ENCODE data around the gene SLC16A11.
"Not testable (repeated sequence)": the region's sequence is repeated elsewhere in the genome, so short reads cannot be mapped to it uniquely, and the experiment has no call there.

The SLC16A11 gene

DNA sequence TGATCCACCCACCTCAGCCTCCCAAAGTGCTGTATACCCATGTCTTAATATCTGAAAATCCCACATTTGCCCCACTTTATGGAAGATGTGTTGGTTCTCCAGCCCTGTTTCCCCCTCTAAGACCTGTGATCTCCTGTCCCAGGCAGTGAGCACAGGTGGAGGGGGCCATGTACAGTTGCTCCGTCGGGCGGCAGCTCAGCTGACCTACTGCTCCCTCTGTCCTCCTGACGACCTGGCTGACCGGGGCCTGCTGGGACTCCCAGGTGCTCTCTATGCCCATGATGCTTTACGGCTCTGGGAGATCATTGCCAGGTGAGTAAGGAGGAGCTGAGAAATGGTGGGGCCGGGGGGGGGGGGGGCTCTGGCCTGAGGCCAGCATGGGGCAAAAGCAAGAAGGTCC, 38.2 kb downstream of the SLC16A11 start:
- no peak for DNase-seq

DNA sequence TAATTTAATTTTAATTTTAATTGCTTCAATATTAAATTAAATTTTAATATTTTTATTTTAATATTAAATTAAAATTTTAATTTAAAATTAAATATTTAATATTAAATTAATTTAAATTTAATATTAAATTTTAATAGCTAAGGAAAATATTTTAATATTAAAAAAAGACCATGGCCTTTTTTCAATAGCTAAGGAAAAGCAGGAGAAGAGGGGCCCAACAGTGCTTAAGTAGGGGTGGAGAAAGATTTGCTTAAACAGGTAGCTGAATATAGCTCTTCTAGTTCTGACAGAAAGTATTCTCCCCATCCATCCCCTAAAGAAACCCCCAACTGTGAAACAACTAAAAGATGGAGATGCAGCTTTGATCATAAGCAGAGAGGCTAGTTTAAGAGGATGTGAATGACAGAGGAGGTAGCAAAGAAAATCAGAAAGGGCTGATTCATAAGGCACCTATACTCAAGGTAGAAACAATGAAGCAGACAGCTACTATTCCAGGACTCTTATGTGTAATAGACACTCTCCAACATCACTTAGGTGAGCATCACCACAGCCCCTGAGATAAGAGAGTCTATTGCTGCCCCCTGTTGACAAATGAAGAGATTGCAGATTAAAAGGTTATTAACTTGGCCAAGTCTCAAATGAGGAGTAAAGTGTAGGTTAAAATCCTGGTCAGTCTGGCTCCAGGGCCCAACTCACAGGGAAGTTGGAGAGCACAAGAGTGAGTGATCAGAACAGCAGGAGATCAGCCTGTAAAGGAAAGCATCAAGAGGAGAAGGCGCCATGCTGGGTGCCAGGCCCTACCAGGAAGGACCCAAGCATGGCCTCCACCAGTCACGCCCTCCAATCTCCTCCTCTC, 39.3 kb downstream of the SLC16A11 start:
- DNase-seq, result peak; percentile 53

DNA sequence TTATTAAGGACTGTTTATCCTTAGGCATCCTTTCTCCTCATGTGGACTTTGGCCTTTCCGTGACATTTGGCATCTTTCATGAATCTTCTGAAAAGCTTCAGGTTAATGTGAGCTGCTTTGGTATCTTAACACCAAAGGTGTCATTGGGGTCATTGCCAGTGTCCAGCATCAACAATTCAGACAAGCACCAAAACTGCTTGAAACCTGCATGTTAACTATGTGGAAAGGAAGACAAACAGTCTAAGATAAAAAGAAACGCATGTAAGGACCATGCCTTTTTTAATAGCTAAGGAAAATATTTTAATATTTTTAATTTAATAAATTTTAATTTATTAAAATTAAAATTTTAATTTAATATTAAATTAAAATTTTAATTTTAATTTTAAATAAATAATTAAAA, 40.1 kb downstream of the SLC16A11 start:
- no peak for DNase-seq

DNA sequence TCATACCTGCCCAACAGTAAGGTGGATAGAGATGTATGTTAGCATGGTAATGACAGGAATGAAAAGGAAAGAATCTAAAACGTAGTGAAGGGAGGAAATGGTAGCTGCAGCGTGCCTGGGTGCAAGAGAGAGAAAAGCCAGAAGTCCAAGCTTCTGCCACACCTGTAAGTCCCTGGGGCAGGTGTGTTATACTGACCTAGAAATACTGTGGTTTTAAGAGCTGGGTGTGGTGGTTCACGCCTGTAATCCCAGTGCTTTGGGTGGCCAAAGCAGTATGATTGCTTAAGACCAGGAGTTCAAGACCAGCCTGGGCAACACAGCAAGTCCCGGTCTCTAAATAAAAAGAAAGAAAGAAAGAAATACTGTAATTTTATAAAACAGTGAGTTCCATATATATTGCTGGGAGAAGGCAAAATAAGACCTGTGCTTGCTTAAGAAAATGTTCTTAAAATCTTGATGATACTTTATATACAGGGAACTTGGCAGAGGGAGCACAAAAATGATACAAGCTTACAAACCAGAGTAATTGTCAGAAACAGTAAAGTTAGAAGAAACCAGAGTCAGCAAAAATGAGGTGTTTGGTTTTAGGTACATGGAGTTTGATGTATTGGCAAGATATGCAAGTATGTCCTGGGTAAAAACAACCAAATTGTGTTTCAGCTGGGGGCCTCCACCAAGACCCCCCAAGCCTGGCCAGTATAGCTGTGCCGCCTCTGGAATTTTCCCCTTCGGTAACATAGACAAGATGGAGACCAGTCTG, 41.4 kb downstream of the SLC16A11 start:
- no peak for DNase-seq

DNA sequence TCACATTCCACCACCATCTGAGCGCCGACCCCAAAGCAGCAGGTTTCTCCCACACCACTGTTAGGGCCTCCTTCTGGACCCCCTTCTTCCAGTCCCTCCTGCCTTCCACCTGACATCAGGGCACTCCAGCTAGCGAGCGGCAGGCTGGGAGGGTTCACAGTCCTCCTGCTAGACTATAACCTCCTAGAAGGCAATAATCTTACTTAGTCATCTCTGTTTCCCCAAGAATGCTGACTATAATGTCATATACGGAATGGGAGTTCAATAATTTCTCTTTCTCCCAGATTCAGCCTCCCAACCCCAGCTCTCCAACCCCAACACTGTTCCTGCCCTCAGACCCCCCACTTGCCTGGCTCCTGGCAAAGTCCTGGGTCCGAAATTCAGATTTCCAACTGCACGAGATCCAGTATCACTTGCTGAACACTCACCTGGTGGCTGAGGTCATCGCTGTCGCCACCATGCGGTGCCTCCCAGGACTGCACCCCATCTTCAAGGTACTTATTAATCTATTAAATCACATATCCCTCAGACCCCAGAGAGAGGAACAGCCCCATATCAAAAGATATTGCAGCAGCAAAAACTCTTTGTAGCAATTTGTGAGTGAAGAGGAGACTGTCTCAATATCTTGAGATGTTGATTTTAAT, 42.5 kb downstream of the SLC16A11 start:
- no peak for DNase-seq

DNA sequence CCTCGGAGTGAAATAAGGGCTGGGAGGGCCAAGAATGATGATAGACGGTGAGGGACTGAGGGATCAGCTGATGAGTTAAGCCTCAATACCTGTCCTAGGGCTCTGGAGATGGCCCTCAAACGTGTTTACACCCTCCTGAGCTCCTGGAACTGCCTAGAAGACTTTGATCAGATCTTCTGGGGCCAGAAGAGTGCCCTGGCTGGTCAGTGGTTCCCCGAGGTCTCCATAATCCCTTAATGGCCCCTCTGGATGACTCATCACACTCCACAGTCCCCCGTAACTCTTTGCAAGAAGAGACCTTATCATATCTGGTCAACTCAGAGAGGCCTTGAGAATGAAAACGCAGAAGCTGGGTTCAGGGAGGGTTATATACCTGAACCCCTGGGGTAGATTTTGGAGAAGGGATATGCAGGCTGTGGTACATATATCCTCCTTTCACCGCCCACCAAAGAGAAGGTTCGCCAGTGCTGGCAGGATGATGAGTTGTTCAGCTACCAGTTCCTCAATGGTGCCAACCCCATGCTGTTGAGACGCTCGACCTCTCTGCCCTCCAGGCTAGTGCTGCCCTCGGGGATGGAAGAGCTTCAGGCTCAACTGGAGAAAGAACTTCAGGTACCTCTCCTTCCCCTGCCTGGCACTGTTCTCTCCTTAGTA, 44.9 kb downstream of the SLC16A11 start:
- DNase-seq, result no peak

DNA sequence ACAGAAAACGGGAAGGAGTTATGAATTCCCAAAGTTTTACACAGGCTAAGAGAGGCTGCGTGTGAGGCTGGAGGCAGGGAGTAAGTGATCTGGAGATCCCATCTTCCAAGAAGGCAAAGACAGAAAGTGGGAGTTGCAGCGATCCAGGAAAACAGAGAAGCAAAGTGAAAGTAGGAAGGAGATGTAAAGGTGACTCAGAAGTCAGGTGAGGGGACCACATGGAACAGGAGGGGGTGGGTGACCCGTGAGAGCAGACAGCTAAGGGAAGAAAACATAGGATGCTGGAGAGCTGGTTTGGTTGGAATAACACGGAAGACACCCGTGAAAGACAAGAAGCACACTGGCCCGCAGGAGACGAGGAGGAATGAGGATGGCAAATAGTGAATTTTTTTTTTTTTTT, 46.7 kb downstream of the SLC16A11 start:
- DNase-seq, result no peak

DNA sequence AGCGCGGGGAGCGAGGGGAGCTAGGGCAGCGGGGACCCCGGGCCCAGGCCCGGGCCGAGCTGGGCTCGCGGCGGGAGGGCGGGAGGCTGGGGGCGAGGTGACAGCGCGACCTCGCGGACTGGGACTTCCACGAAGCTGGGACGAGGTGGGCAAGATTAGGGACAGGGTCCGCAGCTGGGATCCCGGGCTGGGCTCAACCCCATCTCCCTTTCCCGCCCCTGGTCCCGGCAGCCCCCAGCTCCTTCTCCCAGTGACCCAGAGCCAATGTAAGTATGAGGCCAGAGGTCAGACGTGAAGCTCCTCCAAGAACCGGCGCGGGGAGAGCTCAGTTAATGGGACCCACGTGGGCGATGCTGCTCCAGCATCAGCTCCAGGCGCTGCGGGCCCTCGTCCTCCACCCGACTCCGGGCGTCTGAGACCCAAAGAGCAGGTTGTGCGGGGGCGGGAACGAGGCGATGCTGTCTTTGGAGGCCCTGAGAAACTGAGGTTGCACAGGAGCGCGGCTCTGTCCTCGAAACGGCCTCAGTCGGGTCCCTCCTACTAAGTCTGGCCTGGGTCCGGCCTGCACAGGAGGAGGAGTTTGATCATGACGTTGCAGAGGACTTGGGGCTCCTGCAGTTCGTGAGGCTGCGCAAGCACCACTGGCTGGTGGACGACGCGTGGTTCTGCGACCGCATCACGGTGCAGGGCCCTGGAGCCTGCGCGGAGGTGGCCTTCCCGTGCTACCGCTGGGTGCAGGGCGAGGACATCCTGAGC, 47.5 kb downstream of the SLC16A11 start:
- DNase-seq, result no peak

DNA sequence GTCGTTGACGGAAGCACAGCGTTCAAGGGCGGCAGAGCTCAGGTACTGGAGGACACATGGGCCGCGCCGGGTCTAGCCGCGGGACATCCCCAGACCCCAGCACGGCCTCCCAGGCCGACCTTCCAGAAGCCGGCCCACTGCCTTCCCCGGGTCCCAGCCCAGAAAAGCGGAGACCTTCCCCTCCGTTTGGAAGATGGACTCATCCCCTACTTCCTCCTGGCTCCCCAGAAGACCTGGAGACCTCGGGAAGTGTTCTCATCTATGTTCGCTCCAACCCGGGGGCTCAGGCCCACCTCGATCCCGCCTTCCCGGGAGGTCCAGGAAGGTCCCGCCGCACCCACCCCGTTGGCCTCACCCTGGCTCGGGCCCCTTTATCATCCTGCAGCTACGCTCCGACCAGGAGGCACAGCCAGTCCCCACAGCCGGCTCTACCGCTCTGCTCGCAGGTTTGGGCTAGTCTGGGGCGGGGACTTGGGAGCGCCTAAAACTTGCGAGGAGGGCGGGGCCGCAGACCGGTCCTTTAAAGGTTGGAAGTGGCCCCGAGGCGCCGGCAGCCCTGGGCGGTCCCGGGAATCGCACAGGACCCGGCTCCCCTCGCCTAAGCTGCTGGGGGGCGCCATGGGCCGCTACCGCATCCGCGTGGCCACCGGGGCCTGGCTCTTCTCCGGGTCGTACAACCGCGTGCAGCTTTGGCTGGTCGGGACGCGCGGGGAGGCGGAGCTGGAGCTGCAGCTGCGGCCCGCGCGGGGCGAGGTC, 48.2 kb downstream of the SLC16A11 start, which contains the start of gene ALOX12:
Gene ALOX12 (plus strand): TSS at position 550 of the 756 bp plus-strand sequence. CDS start 69 bp downstream, at position 619.
- DNase-seq, result no peak

DNA sequence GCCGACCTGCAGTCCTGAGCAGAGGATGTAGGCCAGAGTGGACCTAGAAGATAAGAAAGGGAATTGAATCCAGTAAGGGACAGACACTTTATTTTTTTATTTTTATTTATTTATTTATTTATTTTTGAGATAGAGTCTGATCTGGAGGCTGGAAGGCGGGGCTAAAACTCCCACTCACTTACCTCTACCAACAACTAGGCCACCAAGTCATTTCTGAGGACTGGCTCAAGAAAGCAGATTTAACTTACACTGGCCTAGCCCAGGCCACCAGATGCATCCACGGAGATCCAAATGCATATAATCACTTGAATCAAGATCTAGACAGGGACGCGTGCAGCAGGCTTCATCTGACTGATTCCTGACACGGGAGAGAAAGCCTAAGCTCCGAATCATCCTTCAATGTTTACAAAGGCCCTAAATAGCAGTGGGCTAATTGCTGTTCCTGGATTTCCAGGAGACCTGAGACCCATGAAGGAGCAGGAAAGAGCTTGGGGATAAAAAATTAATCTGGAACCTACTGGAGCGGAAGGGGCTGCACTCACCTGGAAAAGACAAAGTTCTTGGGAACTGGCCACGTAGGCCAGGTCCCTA, 49.1 kb downstream of the SLC16A11 start:
- DNase-seq, result no peak

DNA sequence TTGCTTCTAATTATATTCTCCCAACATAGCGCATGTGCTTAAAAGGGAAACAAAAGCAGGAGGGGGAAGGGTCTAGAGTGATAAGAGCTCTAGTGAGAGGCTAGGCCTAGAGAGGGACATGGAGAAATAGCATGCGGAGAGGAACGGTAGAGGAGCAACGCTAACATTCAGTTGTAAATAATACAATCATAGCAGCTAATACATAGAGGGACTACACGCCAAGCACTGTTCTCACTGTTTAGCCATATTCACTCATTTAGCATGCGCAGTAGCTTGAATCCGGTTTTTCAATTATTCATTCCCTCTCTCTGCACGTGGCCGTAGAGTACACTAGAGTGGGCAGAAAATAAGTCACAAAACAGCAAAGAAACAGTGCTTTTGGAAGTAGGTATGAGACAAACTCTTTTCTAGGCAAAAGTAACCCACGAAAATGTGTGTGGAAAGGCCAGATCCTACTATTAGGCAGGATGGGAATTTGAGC, 49.7 kb downstream of the SLC16A11 start:
- no peak for DNase-seq

DNA sequence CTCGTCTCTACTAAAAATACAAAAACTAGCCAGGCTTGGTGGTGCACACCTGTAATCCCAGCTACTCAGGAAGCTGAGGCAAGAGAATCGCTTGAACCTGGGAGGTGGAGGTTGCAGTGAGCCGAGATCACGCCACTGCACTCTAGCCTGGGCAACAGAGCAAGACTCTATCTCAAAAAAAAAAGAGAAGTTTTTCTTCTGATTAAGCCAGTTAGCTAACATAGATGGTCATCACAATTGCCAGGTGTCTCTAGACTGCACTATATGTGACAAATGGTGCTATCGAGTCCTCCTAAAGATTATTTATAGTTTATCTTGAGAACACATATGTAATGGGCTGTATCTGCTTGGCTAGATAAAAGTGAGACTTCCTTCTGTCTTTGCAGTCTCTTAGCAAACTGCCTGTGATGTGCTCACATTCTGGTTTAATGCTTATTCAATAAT, 50.3 kb downstream of the SLC16A11 start:
- not testable (repeated sequence) for DNase-seq

Data from effector CD4-positive, alpha-beta T cell (primary cell).